Fibroblast of peridontal ligament (primary cell): ENCODE data around the gene RPL27A.
"Not testable (repeated sequence)": the region's sequence is repeated elsewhere in the genome, so short reads cannot be mapped to it uniquely, and the experiment has no call there.

Source experiments
- DNase-seq: peaks from one replicate; pipeline ENCODE4 v3.0.0-alpha.2; 2010; ENCODE audit errors: extremely low read depth

RPL27A gene

DNA sequence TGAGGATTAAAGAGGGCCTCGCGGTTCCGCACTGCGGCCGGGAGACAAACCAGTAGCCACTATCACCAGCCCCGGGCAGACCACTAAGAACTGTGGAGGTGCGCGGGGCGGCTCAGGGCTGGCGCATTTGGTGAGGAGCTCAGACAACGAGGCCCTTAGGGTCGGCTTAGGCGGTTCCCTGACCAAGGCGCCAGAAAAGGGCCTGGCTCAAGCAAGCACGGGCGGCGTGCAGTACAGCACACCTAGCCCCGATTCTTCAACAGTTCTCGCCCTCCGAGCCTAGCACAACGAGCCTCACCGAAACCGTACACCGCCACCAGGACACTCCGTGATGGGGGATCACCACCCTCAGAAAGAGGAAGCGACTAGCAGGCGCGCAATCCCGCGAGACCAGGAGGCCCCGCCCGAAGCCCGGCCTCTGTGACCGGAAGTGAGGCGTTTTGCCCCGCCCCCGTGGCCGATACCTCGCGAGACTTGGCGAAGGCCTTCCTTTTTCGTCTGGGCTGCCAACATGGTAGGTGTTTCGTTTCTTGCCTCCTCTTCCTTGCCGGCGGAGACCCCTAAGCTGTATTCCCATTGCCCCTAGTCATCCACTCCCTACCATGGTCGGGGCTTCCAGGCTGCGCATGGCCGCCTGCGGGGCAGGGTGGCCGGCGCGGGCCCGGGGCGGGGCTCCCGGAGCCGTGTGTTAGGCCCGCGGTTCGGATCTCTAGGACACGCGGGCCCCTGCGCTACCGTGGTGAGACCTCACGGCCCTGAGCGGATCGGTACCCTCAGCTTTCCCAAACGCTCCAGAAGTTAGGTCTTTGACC lies at the start of gene RPL27A, which contains the start of gene TRIM66:
Gene RPL27A (plus strand): TSS at position 490 of the 812 bp plus-strand sequence. CDS start 22 bp downstream, at position 512.
Gene TRIM66 (minus strand): TSS at position 363 of the 812 bp plus-strand sequence. CDS start 10,391 bp downstream, outside the sequence.
- DNase-seq: peak; percentile 96

DNA sequence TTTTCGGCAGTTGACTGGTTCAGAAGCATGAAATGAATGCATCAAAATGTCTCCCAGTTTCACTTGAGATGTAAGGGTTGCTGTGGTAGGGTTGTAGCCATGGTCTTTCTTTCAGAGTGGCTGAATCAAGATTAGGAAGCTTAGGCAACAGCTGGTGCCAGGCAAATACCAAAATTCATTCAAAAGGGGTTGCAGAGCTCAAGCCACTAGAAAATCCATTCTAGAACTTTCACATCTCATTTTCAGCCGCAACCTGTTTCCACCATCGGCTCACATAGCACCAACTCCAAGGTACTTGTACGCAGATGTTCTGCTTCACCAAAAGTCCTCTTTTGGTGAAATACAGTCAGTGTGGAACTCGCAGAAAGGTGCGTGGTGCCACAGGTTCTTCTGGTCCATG lies 48.1 kb upstream of the RPL27A start:
- no peak for DNase-seq

DNA sequence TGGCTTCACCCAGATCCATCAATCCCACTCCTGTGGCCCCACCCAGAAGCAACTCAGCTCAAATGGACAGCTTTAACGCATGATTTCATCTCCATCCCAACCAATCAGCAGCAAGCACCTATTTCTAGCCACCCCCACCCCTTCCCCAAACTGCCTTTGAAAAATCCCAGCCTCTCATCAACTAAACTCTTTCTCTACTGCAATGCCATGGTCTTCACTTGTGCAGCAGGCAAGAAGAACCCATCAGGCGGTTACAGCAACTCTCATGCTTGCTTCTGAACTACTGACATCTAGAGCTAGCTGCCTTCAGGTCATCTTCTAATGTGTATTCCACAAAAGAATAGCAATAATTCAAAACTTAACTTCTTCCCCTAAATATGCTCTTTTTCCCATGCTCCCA lies 46.5 kb upstream of the RPL27A start:
- no peak for DNase-seq

DNA sequence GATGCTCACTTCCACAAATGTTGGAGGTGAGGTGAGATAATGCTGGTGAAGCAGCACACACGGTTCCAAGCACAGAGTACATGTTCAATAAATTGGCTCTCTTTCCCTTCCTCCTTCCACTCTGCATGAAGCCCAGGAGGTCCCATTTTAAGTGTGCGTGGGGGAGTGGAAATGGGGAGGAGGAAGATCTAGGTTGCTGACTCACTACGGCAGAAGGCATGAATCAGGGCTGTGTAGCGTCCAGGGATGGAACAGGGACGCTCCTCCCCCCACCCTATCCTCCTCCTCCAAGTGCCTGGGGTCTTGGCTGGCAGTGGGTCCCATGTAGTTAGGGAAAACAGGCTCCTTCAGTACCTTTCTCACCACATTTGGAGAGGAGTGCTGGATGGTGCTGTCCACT lies 44.3 kb upstream of the RPL27A start:
- no peak for DNase-seq

DNA sequence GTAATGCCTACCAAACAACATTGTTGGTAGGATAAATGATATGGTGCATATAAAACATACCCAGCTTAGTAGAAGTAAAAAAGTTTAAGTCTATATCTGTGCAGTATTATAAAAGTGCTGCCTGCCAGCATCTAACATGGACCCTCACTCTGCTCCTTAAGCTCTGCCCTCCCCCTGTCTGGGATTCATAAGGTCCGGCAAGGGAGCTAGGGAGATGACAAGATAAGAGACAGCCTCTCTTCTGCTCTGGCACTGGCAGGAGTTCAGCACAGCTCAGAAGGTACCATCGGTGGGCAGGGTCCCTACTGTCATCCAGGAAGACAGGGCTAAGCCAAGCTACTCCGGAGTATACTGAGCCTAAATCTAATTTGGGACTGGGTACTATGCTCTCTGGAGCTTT lies 42.9 kb upstream of the RPL27A start:
- no peak for DNase-seq

DNA sequence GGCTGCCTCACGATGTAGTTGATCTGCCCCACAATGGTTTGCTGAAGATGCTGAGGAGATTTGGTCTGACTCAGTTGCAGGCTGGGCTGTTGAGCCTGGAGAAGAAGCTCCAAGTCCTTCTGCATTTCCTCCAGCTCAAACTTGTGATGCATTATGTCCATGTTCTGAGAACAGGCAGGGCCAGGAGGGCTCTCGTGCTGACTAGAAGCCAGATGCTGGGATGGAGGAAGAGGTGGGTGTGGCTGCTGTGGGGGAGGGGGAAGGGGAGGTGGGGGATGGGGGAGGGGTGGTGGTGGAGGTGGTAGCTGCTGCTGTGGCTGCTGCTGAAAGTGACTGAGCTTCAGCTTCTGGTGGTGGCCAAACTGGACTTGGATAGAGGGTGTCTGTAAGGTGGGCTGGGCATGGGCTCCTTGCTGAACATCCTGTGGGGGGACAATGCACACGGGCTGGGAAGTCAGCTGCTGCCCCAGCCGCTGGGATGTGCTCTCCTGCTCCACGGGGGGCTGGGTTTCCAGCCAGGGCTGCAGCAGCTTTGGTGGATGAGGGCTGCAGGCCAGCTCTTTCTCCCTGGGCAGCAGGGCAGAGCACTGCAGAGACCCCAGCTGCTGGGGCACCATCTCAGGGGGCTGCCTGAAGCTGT lies 42.2 kb upstream of the RPL27A start:
- DNase-seq: no peak

DNA sequence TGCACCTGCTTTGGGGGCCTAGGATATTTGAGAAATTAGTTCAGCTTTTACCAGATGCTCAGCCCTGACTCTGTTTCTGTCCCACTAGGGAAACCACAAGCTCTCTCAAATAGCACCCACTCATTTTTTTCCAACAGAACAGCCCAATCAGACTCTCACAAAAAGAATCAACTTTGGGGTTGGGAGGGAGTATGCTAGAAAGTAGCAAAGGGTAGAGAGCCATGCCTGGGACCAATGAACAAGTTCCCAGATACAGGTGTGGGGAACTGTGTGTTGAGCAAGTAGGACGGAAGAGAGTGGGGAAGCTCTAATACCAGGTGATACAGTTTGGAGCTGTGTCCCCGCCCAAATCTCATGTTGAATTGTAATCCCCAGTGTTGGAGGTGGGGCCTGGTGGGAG lies 41.3 kb upstream of the RPL27A start:
- DNase-seq: no peak

DNA sequence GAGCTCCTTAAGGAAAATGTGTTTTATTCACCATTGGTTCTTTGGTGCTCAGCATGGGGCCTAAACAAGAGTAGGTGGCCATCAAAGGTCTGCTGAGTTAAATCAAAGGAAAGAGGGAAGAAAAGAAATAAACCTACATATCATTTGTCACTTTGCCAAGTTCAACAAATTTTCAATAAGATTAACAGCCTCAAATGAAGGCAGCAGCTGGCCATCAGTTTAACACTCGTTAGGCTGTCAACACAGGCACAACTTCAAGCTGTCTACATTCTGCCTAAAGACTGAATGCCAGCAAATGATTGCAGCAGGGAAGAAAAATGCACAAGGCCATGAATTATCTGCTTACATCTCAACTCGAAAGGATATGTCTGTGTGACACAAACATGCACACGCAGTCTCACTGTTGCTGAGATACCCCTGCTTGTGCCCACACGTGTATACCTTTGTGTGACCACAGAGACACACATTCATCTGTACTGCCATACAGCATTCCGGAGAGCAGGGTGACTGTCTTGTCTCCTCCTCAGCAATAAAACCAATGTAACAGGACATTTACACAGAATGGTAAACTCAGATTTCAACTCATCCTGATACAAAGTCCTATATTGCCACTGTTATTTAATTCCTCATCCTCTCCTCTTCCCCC lies 40.3 kb upstream of the RPL27A start:
- no peak for DNase-seq

DNA sequence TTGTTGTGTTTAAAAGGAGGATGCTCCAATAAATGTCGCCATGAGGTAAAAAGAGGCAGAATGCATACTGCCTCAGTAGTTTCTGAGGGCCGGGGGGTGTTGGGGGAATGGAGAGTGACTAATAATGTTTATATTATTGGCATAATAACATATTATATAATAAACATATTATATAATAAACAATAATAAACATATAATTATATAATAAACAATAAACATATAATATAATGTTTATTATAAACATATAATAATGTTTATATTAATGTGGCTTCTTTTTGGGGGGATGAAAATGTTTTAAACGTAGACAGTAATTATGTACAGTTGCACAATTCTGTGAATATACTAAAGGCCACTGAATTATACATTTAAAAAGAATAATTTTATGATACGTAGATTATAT lies 35.7 kb upstream of the RPL27A start:
- no peak for DNase-seq

DNA sequence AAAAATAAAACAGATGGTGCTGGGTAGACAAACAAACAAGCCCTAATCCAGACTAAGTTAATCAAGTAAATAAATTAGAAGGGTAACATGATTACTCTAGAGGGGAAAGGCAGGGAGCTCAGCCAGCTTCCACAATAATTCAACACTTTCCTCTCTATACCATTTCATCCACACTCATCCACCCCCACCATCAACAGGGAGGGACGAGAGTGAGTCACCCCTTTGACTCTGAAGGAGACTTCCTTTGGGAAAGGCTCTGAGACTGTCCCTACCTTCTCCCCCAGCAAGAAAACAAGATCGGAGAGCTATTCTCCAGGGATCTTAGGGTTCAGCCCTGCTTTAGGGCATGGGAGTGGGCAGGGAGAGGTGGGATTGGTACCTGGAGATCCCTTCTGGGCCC lies 33.2 kb upstream of the RPL27A start:
- peak; percentile 41 for DNase-seq

DNA sequence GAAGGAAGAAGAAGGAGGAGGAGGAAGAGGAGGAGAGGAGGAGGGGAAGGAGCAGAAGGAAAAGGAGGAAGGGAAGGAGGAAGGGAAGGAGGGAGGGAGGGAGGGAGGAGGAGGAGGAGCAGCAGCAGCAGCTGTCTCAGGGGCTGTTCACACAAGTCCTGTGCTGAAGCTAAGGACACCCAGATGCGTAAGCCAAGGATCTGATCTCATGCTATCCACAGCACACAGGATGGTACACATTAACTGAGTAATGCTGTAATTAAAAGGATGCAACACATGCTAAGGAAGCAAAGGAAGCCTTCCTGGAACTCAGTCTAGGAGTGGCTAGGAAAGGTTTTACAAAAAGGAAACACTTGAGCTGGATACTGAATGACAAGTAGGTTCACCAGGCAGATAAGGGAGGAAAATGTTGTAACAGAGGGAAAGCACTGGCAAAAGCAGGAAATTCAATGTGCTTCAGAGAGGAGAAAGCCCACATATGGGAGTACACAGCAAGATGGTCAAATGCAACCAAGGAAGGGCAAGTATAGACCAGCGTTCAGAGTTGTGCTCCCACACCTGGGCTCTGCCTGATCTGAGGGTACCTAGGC lies 32.1 kb upstream of the RPL27A start:
- peak; percentile 62 for DNase-seq

DNA sequence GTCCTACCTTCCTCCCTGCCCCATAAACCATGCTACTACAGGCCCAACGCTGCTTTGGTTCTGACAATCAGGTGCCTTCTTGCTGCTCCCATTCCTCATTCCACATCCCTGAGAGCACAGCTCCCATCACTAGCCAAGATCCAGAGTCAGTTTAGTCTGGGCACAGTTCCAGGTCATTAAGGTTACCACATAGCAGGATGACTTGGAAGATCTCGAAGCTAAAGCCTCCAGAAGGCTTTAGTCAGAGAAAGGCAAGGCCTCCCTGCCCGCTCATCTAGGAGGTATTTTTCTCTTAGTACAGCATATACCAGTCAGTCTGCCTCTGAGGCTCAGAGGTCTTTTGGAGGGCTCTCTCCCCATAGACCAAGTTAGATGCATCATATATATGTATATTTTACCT lies 30.5 kb upstream of the RPL27A start:
- DNase-seq: peak; percentile 99

DNA sequence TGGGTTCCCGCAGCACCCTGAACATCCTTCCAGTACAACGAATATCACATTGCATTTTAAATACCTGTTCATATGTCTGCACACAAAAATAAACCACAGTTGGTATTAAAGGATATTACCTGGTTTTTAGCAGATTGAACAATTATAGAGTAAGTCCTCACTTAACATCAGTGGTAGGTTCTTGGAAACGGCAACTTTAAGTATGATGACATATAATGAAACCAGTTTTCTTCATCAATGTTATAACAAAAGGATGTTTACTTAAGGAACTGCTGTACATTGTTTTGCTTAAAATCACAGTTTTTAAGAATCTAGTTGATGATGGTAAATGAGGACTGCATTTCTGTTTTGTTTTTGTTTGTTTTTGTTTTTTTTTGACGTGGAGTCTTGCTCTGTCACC lies 28.1 kb upstream of the RPL27A start:
- peak; percentile 58 for DNase-seq

DNA sequence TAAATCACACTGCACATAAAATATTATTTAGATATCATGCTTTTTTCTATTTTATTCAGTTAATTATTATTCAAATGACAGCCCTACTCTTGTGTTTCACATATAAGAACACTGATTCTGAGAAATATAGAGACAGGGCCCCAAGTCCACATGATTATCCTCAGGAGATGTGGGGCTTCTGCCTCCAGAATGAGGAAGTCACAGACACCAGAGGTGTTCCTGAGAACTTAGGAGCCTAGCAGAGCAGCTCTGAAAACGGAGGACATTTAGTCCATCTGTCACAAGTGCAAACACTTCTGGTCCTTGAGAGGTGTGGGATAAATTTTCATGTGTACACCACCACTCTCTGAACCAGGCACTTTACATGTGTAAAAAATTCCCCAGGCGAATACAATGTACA lies 26.3 kb upstream of the RPL27A start:
- no peak for DNase-seq

DNA sequence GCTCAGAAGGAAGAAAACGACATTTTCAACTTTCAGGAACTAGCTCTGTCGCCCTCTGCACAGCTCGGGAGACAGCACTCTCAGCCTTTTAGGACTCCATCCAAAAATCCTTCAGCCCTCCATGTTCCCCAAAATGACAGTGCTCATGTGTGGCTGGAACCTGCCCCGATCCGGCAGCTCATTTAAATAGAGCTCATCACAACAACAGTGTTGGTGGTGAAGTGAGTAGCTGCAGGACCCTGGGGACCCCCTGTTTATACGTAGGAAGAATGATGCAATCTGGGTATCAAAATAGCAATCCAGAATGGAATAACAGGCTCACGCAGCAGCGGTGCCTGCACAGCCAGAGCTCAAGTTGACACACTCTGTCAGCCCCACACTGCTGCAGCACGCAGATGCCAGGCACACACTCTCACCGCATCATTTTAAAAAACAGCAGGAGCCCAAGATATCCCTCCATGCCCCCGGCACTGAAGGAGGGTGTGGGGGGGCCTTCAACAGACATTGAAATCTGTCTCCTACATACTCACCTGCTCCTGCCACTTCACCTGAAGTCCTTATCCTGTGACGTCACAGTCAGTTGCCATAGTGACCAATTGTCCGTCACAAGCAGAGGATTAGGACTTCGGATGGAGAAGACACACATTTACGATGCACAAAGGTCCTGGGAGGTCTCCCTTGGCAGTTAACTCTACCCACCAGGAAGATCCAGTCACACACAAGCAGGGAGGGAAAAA lies 24.1 kb upstream of the RPL27A start:
- peak; percentile 70 for DNase-seq

DNA sequence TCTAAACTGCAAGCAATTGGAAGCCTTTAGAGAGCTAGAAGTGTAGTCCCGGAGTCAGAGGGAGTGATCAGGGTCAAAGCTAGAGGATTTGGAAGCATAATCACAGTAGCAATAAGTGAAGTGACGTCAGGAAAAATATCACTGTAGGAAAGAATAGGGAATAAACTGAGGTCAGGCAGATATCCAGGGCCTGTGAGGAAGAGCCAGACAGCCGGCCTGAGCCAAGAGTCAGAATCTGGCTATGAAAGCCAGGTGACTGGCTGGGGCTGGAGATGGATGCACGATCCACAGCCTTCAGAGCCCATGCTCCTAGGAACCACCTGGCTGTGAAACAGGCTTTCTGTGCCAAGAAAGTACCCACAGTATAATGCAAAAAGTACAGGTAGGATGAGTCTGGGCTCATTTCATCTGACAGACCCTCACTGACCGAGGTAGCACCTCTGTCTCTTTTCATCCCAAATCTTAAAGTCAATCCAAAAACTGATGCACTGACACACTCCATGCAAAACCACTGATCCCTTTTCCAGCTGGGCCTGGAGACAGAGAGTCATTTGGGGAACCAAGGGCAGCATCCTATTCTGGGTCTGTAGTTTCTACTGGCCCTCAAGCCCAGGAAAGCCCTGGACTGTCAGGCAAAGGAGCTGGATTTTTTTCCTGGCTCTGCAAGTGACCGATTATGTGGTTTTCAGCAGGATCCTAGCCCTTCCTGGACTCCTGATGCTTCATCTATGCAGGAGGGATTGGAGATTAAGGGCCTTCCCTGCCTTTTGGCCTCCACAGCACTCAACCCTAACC lies 21.4 kb upstream of the RPL27A start:
- no peak for DNase-seq

DNA sequence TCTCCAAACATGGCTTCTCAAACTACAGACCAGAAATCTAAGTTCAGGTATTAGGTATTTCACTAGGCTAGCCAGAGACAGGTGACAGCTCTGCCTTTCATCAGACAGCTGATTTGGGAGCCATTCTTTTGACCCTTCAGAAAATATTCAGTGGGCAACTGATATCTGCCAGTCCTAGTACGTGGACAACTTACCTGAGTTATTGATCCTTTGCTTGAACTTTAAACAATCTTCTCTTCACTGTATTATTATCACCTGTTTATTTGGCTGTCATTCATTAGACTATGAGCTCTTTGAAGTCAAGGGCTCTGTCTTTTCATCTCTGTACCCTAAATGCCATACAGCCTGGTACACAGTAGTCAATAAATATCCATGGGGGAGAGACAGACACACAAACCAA lies 17.4 kb upstream of the RPL27A start:
- DNase-seq: no peak

DNA sequence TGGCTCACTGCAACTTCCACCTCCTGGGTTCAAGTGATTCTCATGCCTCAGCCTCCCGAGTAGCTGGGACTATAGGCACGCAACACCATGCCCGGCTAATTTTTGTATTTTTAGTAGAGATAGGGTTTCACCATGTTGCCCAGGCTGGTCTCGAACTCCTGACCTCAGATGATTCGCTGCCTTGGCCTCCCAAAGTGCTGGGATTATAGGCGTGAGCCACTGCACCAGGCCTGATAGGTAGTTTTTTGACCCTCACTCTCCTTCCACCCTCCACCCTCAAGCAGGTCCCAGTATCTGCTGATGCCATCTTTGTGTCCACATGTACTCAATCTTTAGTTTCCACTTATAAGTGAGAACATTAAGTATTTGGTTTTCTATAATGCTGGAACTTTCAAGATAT lies 12.5 kb upstream of the RPL27A start:
- DNase-seq: not testable (repeated sequence)

DNA sequence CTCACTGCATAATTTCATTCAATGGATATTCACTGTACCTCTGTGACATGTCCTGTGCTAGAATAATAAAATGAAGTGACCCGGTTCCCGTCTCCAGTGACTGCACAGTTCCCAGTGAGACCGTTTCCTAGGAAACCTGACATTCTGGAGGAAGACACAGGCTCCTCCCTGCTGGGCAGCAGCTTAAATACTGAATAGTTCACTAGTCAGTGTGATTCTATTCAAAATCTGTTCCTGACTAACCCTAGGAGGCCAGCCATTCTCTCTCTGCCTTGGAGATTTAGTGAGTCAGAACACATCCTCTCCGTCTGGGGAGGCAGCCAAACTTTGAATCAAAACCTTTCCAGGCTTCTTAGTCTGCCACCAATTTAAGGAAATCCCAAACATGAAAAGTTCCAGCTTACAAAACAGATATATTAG lies 11.4 kb upstream of the RPL27A start:
- DNase-seq: peak; percentile 99

DNA sequence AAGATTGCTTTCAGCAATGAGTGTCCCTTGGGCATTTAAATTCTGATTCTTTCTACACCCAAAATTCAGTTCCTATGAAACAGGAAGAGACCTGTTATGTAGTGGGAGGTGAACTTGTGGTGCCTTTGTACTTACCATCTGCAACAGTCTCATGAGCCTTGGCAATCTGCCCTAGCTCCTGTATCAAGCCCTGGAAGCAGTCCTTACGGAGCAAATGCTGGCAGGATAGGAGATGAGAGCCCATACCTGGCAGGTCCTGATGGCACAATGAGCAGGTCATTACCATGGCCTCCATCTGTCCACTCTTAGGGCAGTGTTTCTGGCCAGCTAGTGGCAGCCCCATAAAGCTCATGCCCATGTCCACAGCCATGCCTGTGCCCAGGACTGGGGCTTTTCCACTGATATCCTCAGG lies 10.9 kb upstream of the RPL27A start:
- no peak for DNase-seq

DNA sequence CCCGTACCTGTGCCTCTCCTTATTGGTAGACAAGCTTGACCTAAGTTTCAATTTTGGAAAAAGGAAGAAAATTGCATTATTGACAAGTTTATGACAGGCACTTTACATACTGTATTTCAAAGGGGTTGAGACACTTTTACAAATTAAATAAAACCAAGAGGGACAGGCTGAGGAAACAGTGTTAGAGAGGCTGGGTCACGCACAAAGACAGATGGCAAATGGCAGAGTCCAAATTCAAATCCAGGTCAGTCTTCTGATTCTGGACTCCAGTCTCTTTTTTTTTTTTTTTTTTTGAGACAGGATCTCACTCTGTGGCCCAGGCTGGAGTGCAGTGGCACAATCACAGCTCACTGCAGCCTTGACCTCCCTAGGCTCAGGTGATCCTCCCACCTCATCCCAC lies 10.2 kb upstream of the RPL27A start:
- no peak for DNase-seq
